Activated CD8-positive, alpha-beta T cell treated with anti-CD3 and anti-CD28 coated beads, Interleukin-2, amount 10 ng/mL, durations not matched to agents 7 days and 5 days (primary cell): ENCODE data around the gene DLK2. TPM values are rescaled to one million over a fixed set of nuclear protein-coding genes. Genes with fewer than 3 reads are reported as not detected.
"Not testable (repeated sequence)": the region's sequence is repeated elsewhere in the genome, so short reads cannot be mapped to it uniquely, and the experiment has no call there.

Experiments
- ATAC-seq: fragments of 150-1000 bp; cut with Tn5 transposase; one replicate; pipeline ENCODE4 v1.10.0; 2021; ENCODE audit warnings: moderate library complexity
- CTCF ChIA-PET: fragments of 350-600 bp; sonication (Branson Sonifier 250); formaldehyde crosslinking; loops from one replicate; lab custom pipeline; 2021; ENCODE audit warnings: antibody characterized with exemption; lab: Charles Lee
- POLR2A ChIA-PET: fragments of 350-600 bp; sonication (Branson Sonifier 250); formaldehyde crosslinking; loops from one replicate; lab custom pipeline; 2021; ENCODE audit warnings: antibody characterized with exemption; lab: Charles Lee
- DNase-seq: peaks from one replicate; pipeline ENCODE4 v3.0.0-alpha.2; 2020
- H3K27ac Mint-ChIP-seq: one replicate; pipeline ENCODE4 v1.8.0; 2021; ENCODE audit warnings: mild to moderate bottlenecking, mixed read lengths
- H3K27me3 Mint-ChIP-seq: one replicate; pipeline ENCODE4 v1.8.0; 2021; ENCODE audit warnings: low read depth, mixed read lengths
- H3K36me3 Mint-ChIP-seq: one replicate; pipeline ENCODE4 v1.8.0; 2021; ENCODE audit warnings: low read depth, mixed read lengths
- H3K4me1 Mint-ChIP-seq: one replicate; pipeline ENCODE4 v1.8.0; 2021; ENCODE audit warnings: low read depth, mixed read lengths
- H3K4me3 Mint-ChIP-seq: one replicate; pipeline ENCODE4 v1.8.0; 2021; ENCODE audit warnings: mild to moderate bottlenecking, mixed read lengths
- H3K9me3 Mint-ChIP-seq: one replicate; pipeline ENCODE4 v1.8.0; 2022; ENCODE audit warnings: mixed read lengths; ENCODE audit not compliant: insufficient read depth
- total RNA-seq, 2 experiments: library from RNA; stranded (reverse); gene quantifications; one replicate each; pipeline ENCODE4 v1.2.3, GENCODE V29; 2021

The DLK2 gene
- total RNA-seq = not detected

GRCh38 chr6:43455531-43456428 lies at the start of gene DLK2:
TSS of gene DLK2 (minus strand) at chr6:43455548. CDS start at chr6:43454825, 723 bp downstream.
- CTCF ChIA-PET = interaction anchor here (0.7 to 2.5 kb wide), 8 partner anchors 21 to 227 kb away, joined by 3 to 14 read pairs (median 3); partner anchors contain the start of genes CRIP3 and DNPH1
- peaks cover 18% of the 10 kb centered on the region for H3K4me1 Mint-ChIP-seq
- H3K27me3 Mint-ChIP-seq = peaks cover 30% of the 10 kb centered on the region
- POLR2A ChIA-PET = interaction anchor here (0.8 kb wide), 1 partner anchor 22 kb away, joined by 3 read pairs; the partner anchor contains the start of gene TJAP1
- peak within 1 kb of the TSS; percentile 12 for H3K27ac Mint-ChIP-seq
- H3K9me3 Mint-ChIP-seq = no peaks in the 10 kb centered on the region
- H3K36me3 Mint-ChIP-seq = peaks cover 16% of the 10 kb centered on the region
- ATAC-seq (peak; percentile 64), DNase-seq (peak; percentile 55)
- peak within 1 kb of the TSS; percentile 72 for H3K4me3 Mint-ChIP-seq

DNA sequence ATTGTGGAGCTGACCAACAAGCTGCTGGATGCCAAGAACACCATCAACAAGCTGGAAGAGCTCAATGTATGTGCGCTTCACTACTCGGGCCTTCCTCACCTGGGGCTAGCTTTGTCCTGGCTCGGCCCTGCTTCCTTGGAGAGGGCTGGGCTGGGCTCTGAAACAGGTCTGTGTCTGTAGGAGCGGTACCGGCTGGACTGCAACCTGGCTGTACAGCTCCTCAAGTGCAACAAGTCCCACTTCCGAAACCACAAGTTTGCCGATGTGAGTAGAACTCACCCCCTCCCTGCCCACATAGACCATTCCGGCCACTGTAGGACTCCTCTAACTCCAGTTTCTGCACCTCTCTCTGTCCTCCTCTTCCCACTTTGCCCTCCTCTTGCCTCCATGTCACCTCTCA lies 48.1 kb upstream of the DLK2 start:
- CTCF ChIA-PET = no interaction called here
- H3K27me3 Mint-ChIP-seq = peaks cover 5% of the 10 kb centered on the region
- POLR2A ChIA-PET = interaction anchor here (0.9 kb wide), 1 partner anchor 206 kb away, joined by 3 read pairs; no protein-coding TSS in a partner anchor
- H3K9me3 Mint-ChIP-seq = no peaks in the 10 kb centered on the region
- H3K4me3 Mint-ChIP-seq = no peak overlapping the region
- H3K4me1 Mint-ChIP-seq = peaks cover 7% of the 10 kb centered on the region
- no peak for ATAC-seq
- no peak for DNase-seq
- peaks cover 27% of the 10 kb centered on the region for H3K36me3 Mint-ChIP-seq
- H3K27ac Mint-ChIP-seq = no peak overlapping the region

DNA sequence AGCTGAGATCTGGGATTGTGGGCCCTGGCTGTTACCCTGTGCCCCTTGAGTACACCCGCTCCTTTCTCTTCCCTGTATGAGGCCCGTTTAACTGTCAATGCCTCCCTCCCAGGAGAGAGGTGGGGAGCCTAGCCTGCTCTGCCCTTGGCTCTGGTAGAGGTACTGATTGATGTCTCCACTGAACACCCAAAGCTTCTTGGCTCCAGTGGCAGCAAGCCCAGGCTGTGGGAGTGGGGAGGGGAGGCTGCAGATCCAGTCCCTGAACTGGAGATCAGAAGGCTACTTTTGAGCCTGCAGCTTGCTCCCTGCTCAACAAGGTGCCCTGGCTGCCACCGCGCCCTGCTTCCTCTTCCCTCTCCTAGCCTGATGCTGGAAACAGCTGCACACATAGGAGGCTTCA lies 47.3 kb upstream of the DLK2 start:
- no peak overlapping the region for H3K4me3 Mint-ChIP-seq
- ChIA-PET CTCF (no interaction called here), POLR2A (interaction anchor here (0.9 kb wide), 1 partner anchor 206 kb away, joined by 3 read pairs; no protein-coding TSS in a partner anchor)
- H3K4me1 Mint-ChIP-seq = peaks cover 7% of the 10 kb centered on the region
- ATAC-seq (no peak), DNase-seq (no peak)
- no peaks in the 10 kb centered on the region for H3K27me3 Mint-ChIP-seq
- no peaks in the 10 kb centered on the region for H3K9me3 Mint-ChIP-seq
- peaks cover 27% of the 10 kb centered on the region for H3K36me3 Mint-ChIP-seq
- no peak overlapping the region for H3K27ac Mint-ChIP-seq

GRCh38 chr6:43500921-43501320 lies 45.6 kb upstream of the DLK2 start:
- no peak overlapping the region for H3K4me3 Mint-ChIP-seq
- no peaks in the 10 kb centered on the region for H3K9me3 Mint-ChIP-seq
- CTCF ChIA-PET = no interaction called here
- H3K4me1 Mint-ChIP-seq = no peaks in the 10 kb centered on the region
- no peak overlapping the region for H3K27ac Mint-ChIP-seq
- POLR2A ChIA-PET = interaction anchor here (0.6 kb wide), 1 partner anchor 23 kb away, joined by 3 read pairs; no protein-coding TSS in a partner anchor
- DNase-seq (no peak), ATAC-seq (no peak)
- H3K36me3 Mint-ChIP-seq = peaks cover 23% of the 10 kb centered on the region
- H3K27me3 Mint-ChIP-seq = no peaks in the 10 kb centered on the region

- no peak for DNase-seq
- peaks cover 15% of the 10 kb centered on the region for H3K36me3 Mint-ChIP-seq
- H3K27ac Mint-ChIP-seq = no peak overlapping the region
- ChIA-PET POLR2A (interaction anchor here (0.6 kb wide), 1 partner anchor 178 kb away, joined by 6 read pairs; no protein-coding TSS in a partner anchor), CTCF (no interaction called here)
- no peaks in the 10 kb centered on the region for H3K9me3 Mint-ChIP-seq
- no peak overlapping the region for H3K4me3 Mint-ChIP-seq
- peaks cover 13% of the 10 kb centered on the region for H3K4me1 Mint-ChIP-seq
- no peaks in the 10 kb centered on the region for H3K27me3 Mint-ChIP-seq
- ATAC-seq = no peak
Measured at GRCh38 chr6:43499028-43499815, 43.9 kb upstream of the DLK2 start.

DNA sequence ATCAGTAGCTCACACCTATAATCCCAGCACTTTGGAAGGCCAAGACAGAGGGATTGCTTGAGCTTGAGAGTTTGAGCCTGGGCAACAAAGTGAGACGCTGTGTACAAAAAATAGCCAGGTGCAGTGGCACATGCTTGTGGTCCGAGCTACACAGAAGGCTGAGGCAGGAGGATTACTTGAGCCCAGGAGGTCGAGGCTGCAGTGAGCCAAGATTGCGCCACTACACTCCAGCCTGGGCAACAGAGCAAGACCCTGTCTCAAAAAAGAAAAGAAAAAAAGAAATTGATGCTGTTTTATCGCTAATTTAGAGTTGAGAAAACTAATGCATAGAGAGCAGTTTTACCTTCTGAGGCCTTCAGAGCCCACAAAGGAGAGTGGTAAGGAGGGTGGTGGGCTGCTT lies 42.9 kb upstream of the DLK2 start:
- ATAC-seq, H3K27ac Mint-ChIP-seq, H3K9me3 Mint-ChIP-seq, POLR2A ChIA-PET, DNase-seq, H3K4me3 Mint-ChIP-seq, H3K36me3 Mint-ChIP-seq, H3K27me3 Mint-ChIP-seq: not testable (repeated sequence)
- H3K4me1 Mint-ChIP-seq = peaks cover 20% of the 10 kb centered on the region
- CTCF ChIA-PET = interaction anchor here (7.5 kb wide), 1 partner anchor 8 kb away, joined by 65 read pairs; no protein-coding TSS in a partner anchor

DNA sequence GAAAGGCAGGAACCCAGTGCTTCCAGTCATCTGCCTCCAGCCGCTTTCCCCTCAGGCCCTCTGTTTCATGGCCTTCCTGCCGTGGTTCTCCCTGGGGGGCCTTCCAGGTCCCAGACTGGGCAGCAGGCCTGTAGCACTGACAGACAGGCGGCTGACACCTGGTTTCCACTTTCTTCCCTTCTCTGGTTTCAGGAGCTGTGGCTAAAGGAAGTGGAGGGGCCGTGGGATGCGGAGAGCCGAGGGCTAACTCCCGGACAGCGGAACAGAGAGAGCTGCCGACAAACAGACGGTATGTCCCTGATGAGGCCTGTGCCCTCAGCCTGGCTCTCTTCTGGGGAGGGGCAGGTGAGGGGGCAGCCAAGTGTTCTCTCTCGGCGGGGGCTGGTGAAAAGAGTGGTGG lies 42.3 kb upstream of the DLK2 start:
- no peak overlapping the region for H3K4me3 Mint-ChIP-seq
- no peaks in the 10 kb centered on the region for H3K27me3 Mint-ChIP-seq
- no peak overlapping the region for H3K27ac Mint-ChIP-seq
- no peaks in the 10 kb centered on the region for H3K9me3 Mint-ChIP-seq
- peaks cover 9% of the 10 kb centered on the region for H3K36me3 Mint-ChIP-seq
- peaks cover 20% of the 10 kb centered on the region for H3K4me1 Mint-ChIP-seq
- ChIA-PET POLR2A (no interaction called here), CTCF (interaction anchor here (7.5 kb wide), 1 partner anchor 9 kb away, joined by 65 read pairs; no protein-coding TSS in a partner anchor)
- ATAC-seq (no peak), DNase-seq (no peak)

GRCh38 chr6:43497129-43497396 lies 41.7 kb upstream of the DLK2 start:
- DNase-seq (no peak), ATAC-seq (no peak)
- ChIA-PET POLR2A (no interaction called here), CTCF (interaction anchor here (0.6 to 7.5 kb wide), 2 partner anchors 9 to 14 kb away, joined by 3 to 65 read pairs; no protein-coding TSS in a partner anchor)
- Mint-ChIP-seq H3K4me3 (no peak overlapping the region), H3K27me3 (no peaks in the 10 kb centered on the region), H3K4me1 (peaks cover 20% of the 10 kb centered on the region), H3K36me3 (peaks cover 5% of the 10 kb centered on the region), H3K9me3 (no peaks in the 10 kb centered on the region), H3K27ac (no peak overlapping the region)

GRCh38 chr6:43496370-43497128 lies 41.2 kb upstream of the DLK2 start:
- ChIA-PET CTCF (interaction anchor here (0.6 to 7.5 kb wide), 3 partner anchors 10 to 13 kb away, joined by 3 to 65 read pairs (median 3); no protein-coding TSS in a partner anchor), POLR2A (interaction anchor here (1.2 to 1.7 kb wide), 2 partner anchors 16 to 19 kb away, joined by 5 read pairs; partner anchors contain the start of gene TJAP1)
- Mint-ChIP-seq H3K36me3 (peaks cover 5% of the 10 kb centered on the region), H3K27ac (no peak overlapping the region), H3K9me3 (no peaks in the 10 kb centered on the region), H3K27me3 (no peaks in the 10 kb centered on the region), H3K4me3 (no peak overlapping the region), H3K4me1 (peaks cover 20% of the 10 kb centered on the region)
- DNase-seq (no peak), ATAC-seq (no peak)

GRCh38 chr6:43495409-43495941 lies 40.1 kb upstream of the DLK2 start:
- Mint-ChIP-seq H3K36me3 (no peaks in the 10 kb centered on the region), H3K27me3 (no peaks in the 10 kb centered on the region), H3K4me3 (no peak overlapping the region), H3K9me3 (no peaks in the 10 kb centered on the region), H3K27ac (peak overlapping the region; percentile 77), H3K4me1 (peaks cover 20% of the 10 kb centered on the region)
- CTCF ChIA-PET = interaction anchor here (0.9 to 7.5 kb wide), 5 partner anchors 9 to 266 kb away, joined by 3 to 65 read pairs (median 3); partner anchors contain the start of gene DNPH1
- POLR2A ChIA-PET = interaction anchor here (1.2 to 1.7 kb wide), 3 partner anchors 15 to 27 kb away, joined by 3 to 5 read pairs (median 5); partner anchors contain the start of gene TJAP1
- DNase-seq (no peak), ATAC-seq (peak; percentile 61)
